Measurements from ENCODE around the gene TRAF1. TPM values are rescaled to one million over a fixed set of nuclear protein-coding genes. Genes with fewer than 3 reads are reported as not detected.

TRAF1 gene
- total and polyA plus RNA-seq, 8 donors = 1.3 to 8.1 (median 2.4) TPM

GRCh38 chr9:120868676-120869359, 57.8 kb downstream of the TRAF1 start:
- peak overlapping the region; percentile 68 to 83 (median 69) for H3K27ac ChIP-seq
- DNase-seq = peak; percentile 99 to 100 (median 100)
- peaks cover 0 to 3% (median 0%) of the 10 kb centered on the region in 3 donors for H3K4me1 ChIP-seq
- no peak for FAIRE-seq
- H3K9me3 ChIP-seq = no peaks in the 10 kb centered on the region
- ATAC-seq = peak; percentile 93 to 97 (median 96)
- intact Hi-C loops (cut with DNase I) = no loop called here
- TF ChIP-seq CTCF (IDR thresholded peaks at IDR 0.05) = no peak
- 2 to 3% methylated on average over 28 to 52 of the region's 52 CpGs for WGBS, 2 donors
- H3K27me3 ChIP-seq = no peaks in the 10 kb centered on the region
- H3K36me3 ChIP-seq = no peaks in the 10 kb centered on the region
- peak overlapping the region; percentile 24 to 57 (median 48) for H3K4me3 ChIP-seq

DNA sequence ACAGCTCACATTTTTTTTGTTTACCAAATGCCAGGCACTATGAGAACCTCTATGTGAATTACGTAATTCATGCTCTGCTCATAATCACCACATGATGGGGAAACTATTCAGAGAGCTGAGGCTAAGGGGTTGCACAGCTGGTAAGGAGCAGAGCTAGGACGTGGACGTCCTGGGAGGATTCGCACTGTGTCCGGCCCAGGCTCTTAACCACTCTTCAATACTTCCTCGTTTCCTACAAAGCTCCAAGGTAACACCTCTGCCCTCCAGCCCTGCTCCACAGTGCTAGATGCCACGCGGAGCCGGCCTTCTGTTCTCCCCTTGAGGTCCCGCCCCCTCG, 58.3 kb downstream of the TRAF1 start:
- ATAC-seq (peak; percentile 19 to 52 (median 33)), DNase-seq (no peak), FAIRE-seq (no peak)
- peak overlapping the region in 2 of 4 donors; percentile 26 to 57 for H3K4me3 ChIP-seq
- H3K9me3 ChIP-seq = no peaks in the 10 kb centered on the region
- H3K27me3 ChIP-seq = no peaks in the 10 kb centered on the region
- peaks cover 0 to 3% (median 0%) of the 10 kb centered on the region in 3 donors for H3K4me1 ChIP-seq
- H3K27ac ChIP-seq = peak overlapping the region; percentile 68 to 83 (median 69)
- TF ChIP-seq CTCF (IDR thresholded peaks at IDR 0.05) = no peak
- no peaks in the 10 kb centered on the region for H3K36me3 ChIP-seq
- 3 to 6% methylated on average over 11 of the region's 11 CpGs for WGBS, 2 donors
- intact Hi-C loops (cut with DNase I) = no loop called here

DNA sequence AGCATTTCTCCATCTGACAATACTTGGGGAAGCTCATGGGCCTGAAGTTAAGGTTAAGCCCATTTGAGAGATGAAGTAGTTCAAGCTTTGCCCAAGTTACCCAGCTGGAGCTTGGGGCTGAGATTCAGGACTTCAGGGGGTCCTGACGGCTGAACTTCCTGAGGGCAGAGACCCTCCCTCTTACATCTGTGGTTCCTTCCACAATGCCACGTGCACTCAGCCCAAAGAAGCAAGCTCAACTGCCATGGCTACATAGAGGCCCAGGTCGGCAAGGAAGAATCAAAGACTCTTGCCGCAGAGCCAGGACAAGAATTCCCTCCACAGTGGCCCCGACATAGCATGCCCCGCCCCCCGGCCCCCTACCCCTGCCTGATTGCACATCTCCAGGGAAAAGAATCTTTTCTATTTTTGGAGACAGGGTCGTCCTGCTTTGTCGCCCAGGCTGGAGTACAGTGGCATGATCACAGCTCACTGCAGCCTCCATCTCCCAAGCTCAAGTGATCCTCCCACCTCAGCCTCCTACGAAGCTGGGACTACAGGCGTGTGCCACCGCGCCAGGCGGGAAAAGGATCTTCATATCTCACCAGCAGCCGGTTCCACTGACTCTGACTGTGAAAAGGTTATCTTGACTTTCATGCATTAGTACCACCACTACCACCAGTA, 58.8 kb downstream of the TRAF1 start:
- WGBS, 2 donors = 83 to 84% methylated on average over 15 of the region's 15 CpGs
- TF ChIP-seq CTCF (IDR thresholded peaks at IDR 0.05) = no peak
- peaks cover 0 to 3% (median 0%) of the 10 kb centered on the region in 3 donors for H3K4me1 ChIP-seq
- H3K4me3 ChIP-seq = peak overlapping the region in 2 of 4 donors; percentile 26 to 57
- ATAC-seq (no peak), FAIRE-seq (no peak), DNase-seq (peak in 1 of 6 donors; percentile 36)
- H3K9me3 ChIP-seq = no peaks in the 10 kb centered on the region
- peak overlapping the region; percentile 68 to 83 (median 69) for H3K27ac ChIP-seq
- no peaks in the 10 kb centered on the region for H3K27me3 ChIP-seq
- H3K36me3 ChIP-seq = no peaks in the 10 kb centered on the region
- intact Hi-C loops (cut with DNase I) = no loop called here

- peaks cover 0 to 3% (median 0%) of the 10 kb centered on the region in 3 donors for H3K4me1 ChIP-seq
- no peaks in the 10 kb centered on the region for H3K9me3 ChIP-seq
- TF ChIP-seq CTCF (IDR thresholded peaks at IDR 0.05) = no peak
- H3K36me3 ChIP-seq = no peaks in the 10 kb centered on the region
- H3K27me3 ChIP-seq = no peaks in the 10 kb centered on the region
- ATAC-seq (no peak), FAIRE-seq (no peak), DNase-seq (no peak)
- intact Hi-C loops (cut with DNase I) = no loop called here
- H3K4me3 ChIP-seq = no peak overlapping the region
- H3K27ac ChIP-seq = no peak overlapping the region
- WGBS, 2 donors = 87 to 96% methylated on average over 6 of the region's 6 CpGs
Measured at GRCh38 chr9:120866651-120867050, 59.9 kb downstream of the TRAF1 start.

GRCh38 chr9:120865809-120866208, 60.8 kb downstream of the TRAF1 start:
- ATAC-seq = no peak
- WGBS, 2 donors = 61 to 73% methylated on average over 5 of the region's 5 CpGs
- FAIRE-seq = no peak

More at GRCh38 chr9:120865809-120866208, 60.8 kb downstream of the TRAF1 start:
- H3K4me3 ChIP-seq = no peak overlapping the region
- intact Hi-C loops (cut with DNase I) = no loop called here
- no peak for DNase-seq
- no peaks in the 10 kb centered on the region for H3K9me3 ChIP-seq
- peaks cover 0 to 3% (median 0%) of the 10 kb centered on the region in 3 donors for H3K4me1 ChIP-seq
- H3K27me3 ChIP-seq = no peaks in the 10 kb centered on the region
- no peak for TF ChIP-seq CTCF (IDR thresholded peaks at IDR 0.05)
- no peak overlapping the region for H3K27ac ChIP-seq
- no peaks in the 10 kb centered on the region for H3K36me3 ChIP-seq

Measured in pancreas (tissue), 10 donors.